WTC11 (cell line): ENCODE measurements around the gene ARHGEF12.

Experiments used
- CREM ChIP-seq: sonication (generic); formaldehyde crosslinking; IDR thresholded peaks from 2 replicates; pipeline ENCODE4 v1.8.1; 2022; ENCODE audit warnings: mild to moderate bottlenecking, missing genetic modification reagents, moderate library complexity
- ESRRA ChIP-seq: sonication (generic); formaldehyde crosslinking; IDR thresholded peaks from 2 replicates; pipeline ENCODE4 v1.8.1; 2022; ENCODE audit warnings: mild to moderate bottlenecking, missing genetic modification reagents, borderline replicate concordance
- FOXK1 ChIP-seq: sonication (generic); formaldehyde crosslinking; IDR thresholded peaks from 2 replicates; pipeline ENCODE4 v1.8.0; 2022; ENCODE audit warnings: mild to moderate bottlenecking, moderate library complexity, missing genetic modification reagents
- FOXP1 ChIP-seq: sonication (generic); formaldehyde crosslinking; IDR thresholded peaks from 2 replicates; pipeline ENCODE4 v1.8.0; 2022; ENCODE audit warnings: missing genetic modification reagents, mild to moderate bottlenecking, moderate library complexity, borderline replicate concordance
- JUN ChIP-seq: sonication (generic); formaldehyde crosslinking; IDR thresholded peaks from 2 replicates; pipeline ENCODE4 v1.8.0; 2023; ENCODE audit warnings: mild to moderate bottlenecking, missing genetic modification reagents
- NR2C2 ChIP-seq: sonication (generic); formaldehyde crosslinking; IDR thresholded peaks from 2 replicates; pipeline ENCODE4 v1.8.0; 2022; ENCODE audit warnings: mild to moderate bottlenecking, missing genetic modification reagents
- NR3C1 ChIP-seq: sonication (generic); formaldehyde crosslinking; conservative IDR thresholded peaks from 2 replicates; pipeline ENCODE4 v1.8.1; 2023; ENCODE audit warnings: low read depth, mild to moderate bottlenecking, missing genetic modification reagents
- TEAD4 ChIP-seq: sonication (generic); formaldehyde crosslinking; IDR thresholded peaks from 2 replicates; pipeline ENCODE4 v1.8.0; 2022; ENCODE audit warnings: mild to moderate bottlenecking, missing genetic modification reagents
- TP53 ChIP-seq: sonication (generic); formaldehyde crosslinking; IDR thresholded peaks from 2 replicates; pipeline ENCODE4 v1.8.1; 2023; ENCODE audit warnings: mild to moderate bottlenecking, missing genetic modification reagents
- ZNF416 ChIP-seq: fragments of 250-450 bp; sonication (Bioruptor Pico); IDR thresholded peaks from 2 replicates; pipeline ENCODE4 v1.9.0; 2021; ENCODE audit warnings: mild to moderate bottlenecking, inconsistent platforms
- TF ChIP-seq, protein P1 (sequence below): fragments of 200-600 bp; IDR thresholded peaks from 2 replicates; pipeline ENCODE4 v1.8.0; 2022; ENCODE audit warnings: antibody characterized with exemption
- TF ChIP-seq, protein P2 (sequence below): sonication (generic); formaldehyde crosslinking; IDR thresholded peaks from 2 replicates; pipeline ENCODE4 v1.8.1; 2022; ENCODE audit warnings: mild to moderate bottlenecking, missing genetic modification reagents, moderate library complexity, borderline replicate concordance
- TF ChIP-seq, protein P3 (sequence below): sonication (generic); formaldehyde crosslinking; IDR thresholded peaks from 2 replicates; pipeline ENCODE4 v1.8.1; 2023; ENCODE audit warnings: mild to moderate bottlenecking, missing genetic modification reagents, moderate library complexity

DNA sequence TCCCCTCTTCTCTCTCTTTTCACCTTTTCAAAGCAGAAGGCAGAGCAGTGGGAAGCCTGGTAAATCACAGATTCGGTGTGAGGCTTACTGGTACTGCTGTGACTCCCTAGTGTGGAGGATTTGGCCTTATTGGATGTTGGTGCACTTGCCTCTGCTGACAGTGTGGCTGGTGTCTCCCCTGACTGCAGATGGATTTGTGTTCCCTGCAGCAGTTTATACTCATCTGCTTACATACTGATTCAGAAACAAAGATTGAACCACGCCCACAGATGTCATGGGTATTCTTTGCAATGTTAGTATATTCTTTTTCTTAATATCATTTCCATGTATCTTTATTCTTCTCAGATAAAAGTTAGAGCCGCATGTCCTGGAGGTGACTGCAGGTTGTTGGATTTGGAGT is 148.5 kb downstream of the ARHGEF12 start:
- TF ChIP-seq, protein P1, sequence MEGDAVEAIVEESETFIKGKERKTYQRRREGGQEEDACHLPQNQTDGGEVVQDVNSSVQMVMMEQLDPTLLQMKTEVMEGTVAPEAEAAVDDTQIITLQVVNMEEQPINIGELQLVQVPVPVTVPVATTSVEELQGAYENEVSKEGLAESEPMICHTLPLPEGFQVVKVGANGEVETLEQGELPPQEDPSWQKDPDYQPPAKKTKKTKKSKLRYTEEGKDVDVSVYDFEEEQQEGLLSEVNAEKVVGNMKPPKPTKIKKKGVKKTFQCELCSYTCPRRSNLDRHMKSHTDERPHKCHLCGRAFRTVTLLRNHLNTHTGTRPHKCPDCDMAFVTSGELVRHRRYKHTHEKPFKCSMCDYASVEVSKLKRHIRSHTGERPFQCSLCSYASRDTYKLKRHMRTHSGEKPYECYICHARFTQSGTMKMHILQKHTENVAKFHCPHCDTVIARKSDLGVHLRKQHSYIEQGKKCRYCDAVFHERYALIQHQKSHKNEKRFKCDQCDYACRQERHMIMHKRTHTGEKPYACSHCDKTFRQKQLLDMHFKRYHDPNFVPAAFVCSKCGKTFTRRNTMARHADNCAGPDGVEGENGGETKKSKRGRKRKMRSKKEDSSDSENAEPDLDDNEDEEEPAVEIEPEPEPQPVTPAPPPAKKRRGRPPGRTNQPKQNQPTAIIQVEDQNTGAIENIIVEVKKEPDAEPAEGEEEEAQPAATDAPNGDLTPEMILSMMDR: no peak
- TF ChIP-seq JUN (CRISPR knock-in tag) (no peak), FOXP1 (no peak), ESRRA (no peak), FOXK1 (CRISPR knock-in tag) (no peak), NR2C2 (no peak), NR3C1 (no peak), ZNF416 (no peak), TEAD4 (no peak), TP53 (CRISPR knock-in tag) (no peak), CREM (no peak)
- TF ChIP-seq, protein P2, sequence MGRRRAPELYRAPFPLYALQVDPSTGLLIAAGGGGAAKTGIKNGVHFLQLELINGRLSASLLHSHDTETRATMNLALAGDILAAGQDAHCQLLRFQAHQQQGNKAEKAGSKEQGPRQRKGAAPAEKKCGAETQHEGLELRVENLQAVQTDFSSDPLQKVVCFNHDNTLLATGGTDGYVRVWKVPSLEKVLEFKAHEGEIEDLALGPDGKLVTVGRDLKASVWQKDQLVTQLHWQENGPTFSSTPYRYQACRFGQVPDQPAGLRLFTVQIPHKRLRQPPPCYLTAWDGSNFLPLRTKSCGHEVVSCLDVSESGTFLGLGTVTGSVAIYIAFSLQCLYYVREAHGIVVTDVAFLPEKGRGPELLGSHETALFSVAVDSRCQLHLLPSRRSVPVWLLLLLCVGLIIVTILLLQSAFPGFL (CRISPR knock-in tag): no peak
- TF ChIP-seq, protein P3, sequence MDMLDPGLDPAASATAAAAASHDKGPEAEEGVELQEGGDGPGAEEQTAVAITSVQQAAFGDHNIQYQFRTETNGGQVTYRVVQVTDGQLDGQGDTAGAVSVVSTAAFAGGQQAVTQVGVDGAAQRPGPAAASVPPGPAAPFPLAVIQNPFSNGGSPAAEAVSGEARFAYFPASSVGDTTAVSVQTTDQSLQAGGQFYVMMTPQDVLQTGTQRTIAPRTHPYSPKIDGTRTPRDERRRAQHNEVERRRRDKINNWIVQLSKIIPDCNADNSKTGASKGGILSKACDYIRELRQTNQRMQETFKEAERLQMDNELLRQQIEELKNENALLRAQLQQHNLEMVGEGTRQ (CRISPR knock-in tag): no peak
